ENCODE results near the gene CDH24.

- no peak for TF ChIP-seq CTCF (IDR thresholded peaks at IDR 0.05; ENCODE audit: borderline replicate concordance, extremely low read depth, low read length, poor library complexity, severe bottlenecking)
- TF ChIP-seq EZH2 (IDR thresholded peaks at IDR 0.05; ENCODE audit: borderline replicate concordance, low read depth, low read length, severe bottlenecking) = no peak
Observed at GRCh38 chr14:23045419-23046357, 11.6 kb downstream of the CDH24 start.
